Epidermal melanocyte (primary cell): ENCODE measurements around the gene LTBP3.

ENCODE experiments used
- DNase-seq: peaks from one replicate; pipeline ENCODE4 v3.0.0; 2011; ENCODE audit warnings: low spot score; ENCODE audit not compliant: insufficient read length

LTBP3 gene

DNA sequence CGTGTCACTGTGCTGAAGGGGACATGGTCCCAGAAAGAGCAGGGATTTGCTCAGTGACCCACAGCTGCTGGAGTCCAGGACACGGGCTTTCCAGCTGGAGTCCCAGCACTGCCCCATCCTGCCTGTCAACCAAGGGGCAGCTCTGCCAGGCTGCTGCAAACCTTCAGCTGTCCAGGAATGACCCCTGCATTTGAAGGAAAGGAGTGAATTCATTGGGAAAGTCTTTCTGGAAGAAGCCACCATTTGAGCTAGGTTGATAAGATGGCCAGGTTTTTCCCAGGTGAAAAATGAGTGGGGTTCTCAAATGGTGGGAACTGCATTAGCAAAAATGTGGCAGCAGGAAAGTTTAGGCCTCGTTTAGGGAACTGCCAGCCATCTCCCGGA lies 28.1 kb upstream of the LTBP3 start:
- DNase-seq = no peak

DNA sequence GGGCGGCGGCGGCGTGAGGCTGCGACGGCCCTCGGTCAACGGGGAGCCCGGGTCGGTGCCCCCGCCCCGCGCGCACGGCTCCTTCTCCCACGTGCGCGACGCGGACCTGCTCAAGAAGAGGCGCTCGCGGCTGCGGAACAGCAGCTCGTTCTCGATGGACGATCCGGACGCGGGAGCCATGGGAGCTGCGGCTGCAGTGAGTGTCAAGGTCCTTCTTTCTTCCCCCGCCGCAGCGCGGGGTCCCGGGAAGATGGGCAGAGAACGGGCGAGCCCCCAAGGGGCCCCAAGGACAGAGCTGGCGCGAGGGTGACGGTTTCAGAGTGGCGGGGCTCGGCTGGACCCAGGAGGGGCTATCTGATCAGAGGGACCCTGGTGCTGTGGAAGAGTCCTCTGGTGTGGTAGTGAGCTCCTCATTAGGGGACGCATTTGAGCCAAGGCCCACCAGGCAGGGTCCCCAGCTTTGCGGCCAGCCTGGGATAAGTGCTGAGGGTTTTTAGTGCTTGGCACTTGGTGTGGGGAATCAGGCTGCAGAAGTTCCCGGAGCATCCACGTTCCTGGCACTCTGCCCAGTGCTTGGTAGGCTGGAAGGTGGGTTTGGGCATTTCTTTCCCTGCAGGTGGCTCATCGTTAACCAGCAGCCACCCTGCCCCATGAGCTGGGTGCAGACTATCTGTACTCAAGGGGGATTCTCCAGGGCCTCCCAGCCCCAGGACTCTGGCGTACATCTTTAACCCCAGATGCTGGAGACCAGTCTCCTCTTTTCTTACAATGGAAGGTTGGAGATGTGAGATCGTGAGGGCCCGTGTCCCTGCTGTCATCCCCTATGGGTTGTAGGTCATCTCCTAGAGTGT lies 27.5 kb upstream of the LTBP3 start:
- no peak for DNase-seq

DNA sequence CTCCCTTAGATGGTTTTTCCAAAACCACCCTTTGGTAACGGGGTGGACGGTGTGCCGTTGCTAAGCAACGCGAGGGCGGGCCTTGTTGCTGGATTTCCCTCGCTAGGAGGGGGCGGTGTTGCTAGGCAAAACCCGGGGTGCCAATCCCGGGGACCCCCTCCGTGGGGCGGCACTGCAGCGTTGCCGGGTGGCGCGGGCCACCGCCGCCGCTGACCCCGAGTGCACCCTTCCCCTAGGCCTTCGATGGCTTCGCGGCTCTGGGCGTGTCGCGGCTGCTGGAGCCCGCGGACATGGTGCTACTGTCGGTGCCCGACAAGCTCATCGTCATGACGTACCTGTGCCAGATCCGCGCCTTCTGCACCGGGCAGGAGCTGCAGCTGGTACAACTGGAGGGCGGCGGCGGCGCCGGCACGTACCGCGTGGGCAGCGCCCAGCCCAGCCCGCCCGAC lies 26.6 kb upstream of the LTBP3 start:
- DNase-seq = no peak

DNA sequence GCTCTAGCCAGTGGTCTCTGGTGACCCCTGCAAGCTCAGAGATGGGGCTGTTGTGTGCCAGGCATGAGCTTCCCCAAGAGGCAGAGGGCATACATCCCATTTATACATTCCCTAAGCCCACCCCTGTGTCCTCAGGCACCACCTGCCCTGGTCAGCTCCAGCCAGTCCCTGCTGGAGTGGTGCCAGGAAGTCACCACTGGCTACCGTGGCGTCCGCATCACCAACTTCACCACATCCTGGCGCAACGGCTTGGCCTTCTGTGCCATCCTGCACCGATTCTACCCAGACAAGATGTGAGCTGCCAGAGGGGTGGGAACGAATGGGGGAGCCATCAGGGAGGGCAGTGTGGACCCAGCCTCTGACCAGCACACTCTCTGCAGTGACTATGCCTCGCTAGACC lies 25.9 kb upstream of the LTBP3 start:
- no peak for DNase-seq

DNA sequence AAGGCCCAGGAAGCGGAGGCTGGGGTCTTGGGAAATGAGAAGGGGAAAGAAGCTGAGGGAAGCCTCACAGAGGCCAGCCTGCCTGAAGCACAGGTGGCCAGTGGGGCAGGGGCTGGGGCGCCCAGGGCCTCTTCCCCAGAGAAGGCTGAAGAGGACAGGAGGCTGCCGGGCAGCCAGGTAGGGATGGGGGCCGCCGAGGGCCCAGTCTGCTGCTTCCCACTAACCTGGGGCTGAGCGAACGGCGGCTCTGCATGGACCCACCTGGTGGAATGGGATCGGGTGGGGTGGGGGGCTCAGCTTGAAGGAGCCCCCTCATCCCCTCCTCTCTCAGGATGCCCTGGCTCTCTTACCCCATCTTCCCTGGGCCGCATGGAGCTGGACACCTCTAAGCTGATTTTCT lies 25.4 kb upstream of the LTBP3 start:
- DNase-seq = no peak

DNA sequence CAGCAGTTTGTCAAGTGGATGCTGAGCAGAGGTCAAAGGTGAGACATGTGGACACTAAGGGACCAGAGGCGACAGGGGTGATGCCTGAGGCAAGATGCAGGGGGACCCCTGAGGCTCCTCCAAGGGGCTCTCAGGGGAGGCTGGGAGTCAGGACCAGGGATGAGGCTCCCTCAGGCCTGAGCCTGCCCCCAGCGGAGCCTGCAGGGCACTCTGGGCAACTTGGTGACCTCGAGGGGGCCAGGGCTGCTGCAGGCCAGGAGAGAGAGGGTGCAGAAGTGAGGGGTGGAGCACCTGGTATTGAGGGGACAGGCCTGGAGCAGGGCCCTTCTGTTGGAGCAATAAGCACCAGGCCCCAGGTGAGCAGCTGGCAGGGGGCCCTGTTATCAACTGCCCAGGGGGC lies 23.8 kb upstream of the LTBP3 start:
- DNase-seq = no peak

DNA sequence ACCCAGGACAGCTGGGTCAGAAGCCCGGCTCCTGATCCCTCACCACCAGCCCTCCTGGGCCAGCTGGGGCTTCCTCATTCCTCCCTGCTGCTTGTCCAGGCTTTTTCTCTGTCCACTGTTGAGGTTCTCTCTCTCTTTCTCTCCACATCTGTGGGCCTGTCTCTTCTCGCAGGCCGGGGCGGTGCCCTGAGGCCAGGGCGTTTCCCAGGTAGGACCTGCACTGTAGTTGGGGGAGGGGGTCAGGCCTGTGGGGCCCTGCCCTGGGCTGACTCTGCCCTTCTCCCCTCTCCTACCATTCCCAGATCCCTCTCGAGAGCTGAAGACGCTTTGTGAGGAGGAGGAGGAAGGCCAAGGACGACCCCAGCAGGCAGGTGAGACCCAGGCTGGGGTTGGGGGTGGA lies 22.6 kb upstream of the LTBP3 start:
- no peak for DNase-seq

DNA sequence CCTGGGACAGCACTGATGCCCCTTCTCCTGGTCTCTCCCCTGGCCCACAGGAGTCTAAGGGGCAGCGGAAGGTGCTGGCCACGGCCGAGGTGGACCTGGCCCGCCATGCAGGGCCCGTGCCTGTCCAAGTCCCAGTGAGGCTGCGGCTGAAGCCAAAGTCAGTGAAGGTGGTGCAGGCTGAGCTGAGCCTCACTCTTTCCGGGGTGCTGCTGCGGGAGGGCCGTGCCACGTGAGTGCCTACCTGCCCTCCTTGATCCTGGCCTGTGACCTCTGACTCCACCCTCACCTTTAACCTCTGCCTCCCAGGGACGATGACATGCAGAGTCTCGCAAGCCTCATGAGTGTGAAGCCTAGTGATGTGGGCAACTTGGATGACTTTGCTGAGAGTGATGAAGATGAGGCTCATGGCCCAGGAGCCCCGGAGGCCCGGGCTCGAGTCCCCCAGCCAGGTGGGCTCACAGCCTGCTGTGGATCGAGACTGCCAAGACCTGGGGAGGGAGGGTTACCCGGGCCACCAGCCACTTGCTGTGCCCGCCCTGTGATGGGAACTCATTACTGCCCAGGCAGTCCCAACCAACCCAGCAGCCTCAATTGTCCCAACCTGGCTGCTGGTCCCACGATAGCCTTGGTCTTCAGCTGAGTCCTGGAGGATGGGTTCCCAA lies 22.0 kb upstream of the LTBP3 start:
- DNase-seq = no peak

DNA sequence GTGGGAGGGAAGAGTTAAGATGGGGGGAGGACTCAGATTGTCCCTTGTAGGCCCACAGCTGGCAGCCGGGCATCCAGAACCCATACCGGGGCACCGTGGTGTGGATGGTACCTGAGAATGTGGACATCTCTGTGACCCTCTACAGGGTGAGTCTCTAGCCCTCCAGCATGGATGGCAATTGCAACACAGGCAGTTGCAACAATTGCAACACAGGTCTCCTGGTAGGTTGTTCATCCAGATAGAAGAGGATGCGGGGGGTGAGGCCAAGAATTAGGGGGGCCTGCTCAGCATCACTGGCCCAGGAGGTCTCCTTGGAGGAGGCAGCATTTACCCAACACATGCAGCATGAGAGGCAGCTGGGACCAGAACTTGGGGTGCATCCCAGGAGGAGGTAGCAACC lies 21.1 kb upstream of the LTBP3 start:
- DNase-seq = no peak

DNA sequence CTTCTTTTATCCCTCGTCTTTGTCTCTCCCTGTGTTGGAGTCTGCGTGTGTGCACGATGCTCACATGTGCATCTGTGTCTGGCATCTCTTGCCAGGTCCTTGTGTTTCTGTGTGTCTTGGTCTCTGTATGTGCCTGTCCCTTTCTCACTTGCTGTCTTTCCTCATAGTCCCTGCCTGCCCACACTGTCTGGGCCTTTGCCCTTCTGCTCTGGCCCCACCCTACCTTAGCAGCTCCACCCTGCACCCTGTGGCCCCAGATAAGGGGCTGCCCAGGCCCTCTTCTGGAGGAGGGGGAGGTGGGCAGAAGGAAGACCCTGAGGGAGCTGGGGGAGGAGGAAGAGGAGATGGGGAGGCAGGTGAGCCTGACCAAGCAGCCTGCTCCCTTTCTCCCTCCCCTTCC lies 20.5 kb upstream of the LTBP3 start:
- DNase-seq = no peak

DNA sequence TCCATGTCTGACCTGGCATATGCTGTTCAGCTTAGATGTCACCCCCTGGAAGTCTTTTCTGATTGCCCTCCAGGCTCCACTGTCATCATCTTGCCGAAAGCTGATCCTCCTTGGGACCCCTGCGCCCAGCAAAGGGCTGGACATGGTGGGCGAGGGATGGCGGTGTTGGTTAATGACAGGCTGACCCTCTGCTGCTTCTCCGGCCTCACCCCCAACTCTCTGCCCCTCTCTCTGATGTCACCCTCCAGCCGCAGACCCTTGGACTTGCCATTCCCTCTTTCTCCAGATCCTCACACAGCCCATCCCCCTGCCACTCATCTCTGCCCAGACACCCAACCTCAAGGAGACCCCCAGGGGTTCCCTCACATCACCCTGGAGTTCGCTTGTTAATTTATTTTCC lies 20.0 kb upstream of the LTBP3 start:
- DNase-seq = no peak

DNA sequence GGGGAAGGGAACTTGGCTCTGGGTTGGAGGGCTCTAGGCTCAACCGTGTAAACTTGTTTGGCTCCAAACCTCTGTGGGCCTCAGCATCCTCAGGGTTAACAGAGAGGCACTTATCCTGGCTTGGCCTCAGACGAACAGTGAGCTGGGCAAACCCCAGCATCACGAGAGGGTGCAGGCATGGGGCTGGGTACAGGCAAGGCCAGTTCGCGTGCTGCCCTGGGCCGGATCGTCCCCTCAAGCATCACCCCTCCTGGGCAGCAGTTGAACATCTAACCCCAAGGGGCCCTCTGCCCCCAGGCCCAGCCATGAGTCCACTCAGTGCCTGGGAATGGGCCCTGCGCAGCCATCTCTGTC lies 19.6 kb upstream of the LTBP3 start:
- DNase-seq = no peak

DNA sequence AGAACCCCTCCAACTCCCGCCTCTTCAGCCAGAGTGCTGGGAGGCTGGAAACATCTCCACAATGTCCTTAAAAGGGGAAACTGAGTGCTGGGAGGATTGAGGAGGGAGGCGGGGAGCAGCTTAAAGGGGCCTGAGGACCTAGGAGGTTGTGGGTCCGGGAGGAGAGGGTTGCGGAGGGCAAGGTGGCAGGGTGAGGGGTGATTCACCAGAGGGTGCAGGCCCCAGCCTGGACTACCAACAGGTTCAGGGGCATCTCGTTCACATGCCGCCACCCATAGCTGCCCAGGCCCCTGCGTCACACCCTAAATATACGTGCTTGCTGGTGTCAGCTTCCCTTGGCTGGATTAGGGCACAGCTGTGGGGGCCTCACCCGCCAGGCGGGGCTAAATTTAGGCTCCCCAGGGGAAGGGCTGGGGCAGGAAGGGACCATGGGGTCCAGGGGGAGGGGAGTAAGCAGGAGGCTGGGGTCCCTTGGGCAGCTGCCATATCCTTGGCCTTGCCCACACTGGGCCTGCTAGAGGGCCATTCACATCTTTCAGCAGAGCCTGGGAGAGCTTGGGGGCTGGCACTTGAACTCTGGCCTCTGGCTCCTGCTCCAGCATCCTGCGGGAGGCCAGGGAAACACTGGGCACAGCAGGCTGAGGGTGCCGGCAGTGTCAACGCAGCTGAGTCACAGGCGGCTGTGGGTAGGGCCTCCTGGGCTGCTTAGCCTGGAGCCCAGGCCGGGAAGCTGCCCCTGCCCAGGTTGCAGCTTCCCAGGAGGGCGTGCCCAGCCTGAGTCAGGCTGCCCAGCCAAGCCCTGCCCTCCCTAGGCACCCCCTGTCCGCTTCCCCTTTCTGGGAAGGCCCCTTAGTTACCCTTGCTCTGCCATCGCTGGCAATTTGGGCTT lies 19.0 kb upstream of the LTBP3 start:
- peak; percentile 70 for DNase-seq

DNA sequence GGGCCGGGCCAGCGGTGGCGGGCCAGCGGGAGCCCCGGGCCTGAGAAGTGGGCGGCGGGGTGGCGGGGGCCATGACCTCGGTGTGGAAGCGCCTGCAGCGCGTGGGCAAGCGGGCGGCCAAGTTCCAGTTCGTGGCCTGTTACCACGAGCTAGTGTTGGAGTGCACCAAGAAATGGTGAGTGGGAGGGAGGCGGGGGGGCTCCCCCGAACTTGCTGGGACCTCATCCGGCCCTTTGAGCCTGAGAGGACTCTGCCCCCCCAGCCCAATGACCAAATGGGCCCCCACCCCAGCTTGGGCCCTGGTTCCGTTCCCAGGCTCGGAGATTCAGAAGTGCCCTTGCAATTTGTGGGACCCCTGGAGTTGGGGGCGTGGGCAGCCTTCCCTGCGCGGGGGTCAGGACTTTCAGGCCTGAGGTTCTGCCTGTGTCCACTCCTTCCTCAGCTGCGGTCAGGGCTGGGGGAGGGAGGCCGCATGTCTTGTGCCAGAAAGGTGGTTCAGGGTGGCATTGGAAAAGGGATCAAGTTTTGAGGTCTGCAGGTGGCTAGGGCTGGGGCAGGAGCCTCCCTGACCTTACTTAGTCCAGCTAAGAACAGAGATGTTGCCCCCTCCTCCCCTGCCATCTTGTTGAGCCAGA lies 18.2 kb upstream of the LTBP3 start:
- no peak for DNase-seq

DNA sequence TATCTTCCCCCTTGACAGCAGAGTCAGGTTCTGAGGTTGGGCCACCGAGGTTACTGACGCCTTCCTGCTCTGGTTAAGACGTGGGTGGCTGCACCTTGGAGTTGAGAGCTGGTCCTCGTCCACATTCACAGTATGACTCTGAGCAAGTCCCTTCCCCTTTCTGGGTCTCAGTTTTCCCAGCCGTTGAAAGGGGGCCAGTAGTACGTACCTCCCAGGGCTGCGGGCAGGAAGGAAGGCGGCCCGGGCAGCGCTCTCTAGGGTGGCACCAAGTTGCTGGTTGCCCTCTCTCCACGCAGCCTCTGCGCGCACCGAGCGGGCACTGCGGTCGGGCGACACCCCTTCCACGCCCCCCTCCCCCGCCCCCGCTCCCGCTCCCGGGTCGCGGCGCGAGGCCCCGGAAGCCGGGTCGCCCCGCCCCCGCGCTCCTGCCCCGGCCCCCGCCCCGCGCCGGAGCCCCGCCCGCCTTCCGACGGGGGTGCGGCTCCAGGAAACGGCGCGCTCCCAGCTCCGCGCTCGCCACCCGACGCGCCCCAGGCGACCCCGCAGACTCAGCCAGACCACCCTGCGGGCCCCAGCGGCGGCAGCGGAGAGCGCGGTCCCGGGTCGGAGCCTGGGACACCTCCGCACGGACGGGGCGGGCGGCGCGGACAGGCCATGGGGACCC lies 17.5 kb upstream of the LTBP3 start, which contains the start of gene EHBP1L1:
Gene EHBP1L1 (plus strand): TSS at position 486 of the 664 bp plus-strand sequence. CDS start 250 bp downstream, outside the sequence.
- peak; percentile 90 for DNase-seq

DNA sequence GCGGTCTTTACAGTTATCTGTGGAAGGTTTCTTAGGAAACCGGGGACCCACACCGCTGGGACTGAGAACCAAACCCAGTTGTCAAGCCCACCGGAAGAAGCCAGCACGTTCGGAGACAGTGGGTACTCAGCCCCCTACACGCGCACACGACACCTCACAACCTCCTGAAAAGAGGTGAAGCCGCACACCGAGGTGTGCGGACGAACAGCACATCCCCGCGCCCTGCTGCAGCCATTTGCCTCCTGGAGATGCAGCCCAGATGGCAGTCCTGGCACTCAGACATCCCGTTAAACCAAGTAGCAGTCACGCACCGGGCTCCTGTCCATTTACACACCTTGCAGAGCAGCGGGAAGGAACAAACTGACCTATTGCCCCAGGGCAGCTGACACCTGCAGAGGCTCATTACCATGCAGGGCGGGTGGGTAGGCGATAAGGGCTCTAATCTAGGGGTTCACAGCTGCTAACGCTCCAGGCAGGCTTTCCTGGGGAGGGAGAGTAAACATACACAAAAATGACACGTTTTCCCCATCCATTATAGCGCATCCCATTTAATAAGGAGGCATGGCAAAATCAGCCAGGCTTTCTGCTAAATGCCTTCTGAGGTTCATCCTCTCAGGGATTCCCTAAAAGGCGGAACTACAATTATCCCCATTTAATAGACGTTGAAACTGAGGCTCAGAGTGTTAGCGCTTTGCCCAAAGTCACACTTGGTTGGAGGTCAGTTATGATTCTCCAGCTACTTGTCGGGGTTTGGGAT lies 16.8 kb upstream of the LTBP3 start:
- DNase-seq = no peak

DNA sequence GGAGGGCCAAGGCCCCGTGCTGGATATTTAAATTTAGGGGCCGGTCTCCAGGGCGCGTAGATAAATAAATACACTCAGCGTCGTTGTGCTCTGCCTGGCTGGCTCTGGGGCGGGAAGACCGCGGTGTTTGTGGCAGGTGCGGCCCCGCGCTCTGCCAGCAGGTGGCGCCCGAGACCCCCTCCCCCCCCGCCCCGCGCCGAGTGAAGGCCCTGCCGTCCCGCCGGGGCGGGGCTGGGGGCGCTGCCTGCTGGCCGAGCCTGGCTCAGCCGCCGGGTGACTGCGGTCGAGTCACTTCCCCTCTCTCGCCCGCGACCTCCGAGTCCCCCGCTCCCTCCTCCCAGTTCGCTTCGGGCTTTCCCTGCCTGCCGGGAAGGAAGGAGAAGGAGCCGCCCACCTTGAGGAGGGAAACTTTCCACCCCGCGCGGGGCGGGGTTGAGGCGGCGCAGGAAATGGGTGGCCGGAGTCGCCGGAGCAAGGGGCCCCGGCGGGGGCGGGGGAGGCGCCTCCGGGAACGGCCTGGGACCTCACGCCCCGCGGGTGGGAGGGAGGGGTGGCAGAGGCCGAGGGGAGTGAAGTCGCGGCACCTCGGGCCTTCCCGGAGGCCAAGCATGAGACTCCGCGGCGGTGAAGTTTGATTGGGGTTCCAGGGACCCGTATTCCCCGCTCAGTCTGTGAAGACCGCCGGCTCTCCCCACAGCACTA lies 16.1 kb upstream of the LTBP3 start:
- peak; percentile 97 for DNase-seq

DNA sequence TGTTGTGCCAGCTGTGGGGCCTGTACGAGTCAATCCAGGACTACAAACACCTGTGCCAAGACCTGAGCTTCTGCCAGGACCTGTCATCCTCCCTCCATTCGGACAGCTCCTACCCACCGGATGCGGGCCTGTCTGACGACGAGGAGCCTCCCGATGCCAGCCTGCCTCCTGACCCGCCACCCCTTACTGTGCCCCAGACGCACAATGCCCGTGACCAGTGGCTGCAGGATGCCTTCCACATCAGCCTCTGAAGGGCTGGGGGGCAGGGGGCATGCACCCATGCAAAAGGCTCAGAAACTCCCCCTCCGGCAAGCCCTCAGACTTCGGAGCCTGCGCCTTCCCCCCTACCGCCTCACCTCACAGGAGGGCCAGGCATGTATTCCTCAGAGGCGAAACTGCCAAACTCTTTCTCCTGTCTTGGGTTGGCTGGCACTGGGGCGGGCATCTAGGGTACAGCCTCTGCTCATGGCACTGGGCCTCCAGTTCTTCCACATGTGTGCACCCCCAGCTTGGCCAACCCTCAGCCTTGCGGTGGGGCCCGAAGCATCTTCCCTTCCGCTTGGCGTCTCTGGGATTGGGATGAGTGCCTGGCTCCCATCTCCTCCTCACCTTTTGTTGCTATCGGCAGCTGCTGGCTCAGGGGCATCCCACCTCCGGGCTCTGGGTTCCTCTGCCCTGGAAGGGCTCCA lies 15.4 kb upstream of the LTBP3 start:
- DNase-seq = no peak
